GM21723 (cell line): ENCODE results near the gene CNTNAP2.
"Not testable (repeated sequence)": the region's sequence is repeated elsewhere in the genome, so short reads cannot be mapped to it uniquely, and the experiment has no call there.

Experiments
- ATAC-seq: cut with Tn5 transposase; IDR thresholded peaks from one replicate; pipeline ENCODE4 v1.9.1; 2021; ENCODE audit warnings: mild to moderate bottlenecking, moderate library complexity; ENCODE audit not compliant: unreplicated experiment

Gene CNTNAP2

DNA sequence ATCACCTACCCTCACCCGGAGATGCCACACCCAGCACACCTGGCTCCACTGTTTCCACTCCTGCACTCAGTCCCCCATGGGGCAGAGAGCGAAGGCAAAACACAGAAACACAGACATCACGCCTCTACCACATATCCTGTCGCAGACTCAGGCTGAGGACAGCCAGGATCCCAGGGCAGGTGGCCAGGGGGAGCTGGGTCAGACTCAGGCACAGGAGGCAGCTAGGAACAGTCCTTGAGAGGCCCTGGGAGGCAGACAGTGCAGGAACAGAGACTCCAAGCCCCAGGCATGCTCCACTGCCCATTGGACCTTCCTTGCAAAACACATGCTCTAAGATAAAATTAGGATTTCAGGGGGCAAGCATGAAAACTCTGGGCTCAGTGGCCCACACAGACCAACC is 2319.5 kb downstream of the CNTNAP2 start:
- no peak for ATAC-seq

DNA sequence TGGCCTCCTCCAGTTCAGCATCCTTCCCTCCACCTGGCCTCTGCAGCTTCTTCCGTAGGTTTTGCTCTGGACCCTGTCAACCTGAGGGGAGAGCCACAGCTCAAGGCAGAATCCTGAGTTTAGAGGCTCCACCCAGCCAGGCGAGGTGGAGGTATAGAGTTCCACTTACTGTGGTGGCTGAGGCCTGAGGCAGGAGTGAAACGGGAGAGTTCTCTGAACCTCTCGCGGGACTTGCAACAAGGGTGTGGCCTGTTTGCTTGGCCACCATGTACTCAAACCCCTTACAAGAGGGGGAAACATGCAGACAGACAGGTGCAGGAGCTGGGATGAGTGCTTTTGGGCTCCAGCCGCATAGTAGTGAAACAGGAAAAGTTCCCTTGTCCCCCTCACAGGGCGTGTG is 2320.0 kb downstream of the CNTNAP2 start:
- ATAC-seq = no peak

DNA sequence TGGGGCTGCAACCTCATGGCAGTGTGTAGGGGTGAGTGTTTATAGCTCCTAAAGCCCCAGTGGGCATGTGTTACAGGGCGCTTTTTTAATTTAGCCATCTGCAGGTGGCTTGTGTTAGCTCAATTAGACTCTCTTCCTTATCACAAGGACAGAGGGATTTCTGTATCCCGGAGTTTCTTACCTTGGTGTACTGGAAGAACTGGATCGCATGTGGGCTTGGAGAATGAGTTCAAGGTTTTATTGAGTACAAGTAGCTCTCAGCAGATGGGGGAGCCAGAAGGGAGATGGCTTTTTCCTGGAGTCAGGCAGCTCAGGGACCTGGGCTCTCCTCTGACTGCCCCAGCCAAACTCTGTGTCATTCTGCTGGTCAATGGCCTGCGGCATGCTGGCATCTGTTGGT is 2320.4 kb downstream of the CNTNAP2 start:
- ATAC-seq = no peak

DNA sequence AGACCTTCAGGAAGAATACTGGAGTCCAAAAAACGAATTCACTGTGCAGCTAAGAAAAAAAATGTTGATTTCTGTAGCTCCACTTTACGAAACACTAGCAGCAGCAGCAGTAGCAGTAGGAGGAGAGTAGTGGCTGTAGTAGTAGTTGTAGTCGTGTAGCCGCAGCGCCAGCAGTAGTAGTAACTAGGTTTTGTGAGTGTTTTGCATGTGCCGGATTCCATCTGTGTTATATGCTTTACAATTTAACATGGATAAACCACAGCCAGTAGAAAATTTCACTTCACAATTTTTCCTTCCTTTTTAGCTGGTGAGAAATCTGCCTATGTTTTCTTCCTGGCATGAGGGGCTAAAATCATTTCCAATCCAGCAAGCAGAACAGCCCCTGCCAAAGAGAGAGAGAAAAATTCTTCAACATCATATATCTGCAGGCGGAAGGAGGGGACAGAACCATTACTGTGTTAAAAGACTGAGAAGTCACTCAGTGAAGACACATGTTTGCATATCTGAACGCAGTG is 2325.6 kb downstream of the CNTNAP2 start:
- no peak for ATAC-seq

DNA sequence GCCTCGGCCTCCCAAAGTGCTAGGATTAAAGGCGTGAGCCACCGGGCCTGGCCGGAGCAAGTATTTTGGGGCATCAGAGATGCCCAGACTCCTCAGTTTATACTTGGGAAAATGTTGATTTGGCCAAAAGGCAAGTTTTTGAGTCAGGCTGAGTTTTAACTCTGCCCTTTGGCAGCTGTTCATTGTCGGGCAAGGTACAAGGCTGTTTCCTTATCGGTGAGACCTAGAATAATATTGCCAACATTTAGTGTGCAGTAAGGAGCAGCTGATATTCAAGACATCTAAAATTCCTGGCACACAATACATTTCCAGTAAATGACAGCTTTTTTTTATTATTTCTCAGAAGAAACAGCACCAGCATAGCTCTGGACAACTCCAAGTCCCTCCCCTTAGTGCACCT is 2326.3 kb downstream of the CNTNAP2 start:
- no peak for ATAC-seq

DNA sequence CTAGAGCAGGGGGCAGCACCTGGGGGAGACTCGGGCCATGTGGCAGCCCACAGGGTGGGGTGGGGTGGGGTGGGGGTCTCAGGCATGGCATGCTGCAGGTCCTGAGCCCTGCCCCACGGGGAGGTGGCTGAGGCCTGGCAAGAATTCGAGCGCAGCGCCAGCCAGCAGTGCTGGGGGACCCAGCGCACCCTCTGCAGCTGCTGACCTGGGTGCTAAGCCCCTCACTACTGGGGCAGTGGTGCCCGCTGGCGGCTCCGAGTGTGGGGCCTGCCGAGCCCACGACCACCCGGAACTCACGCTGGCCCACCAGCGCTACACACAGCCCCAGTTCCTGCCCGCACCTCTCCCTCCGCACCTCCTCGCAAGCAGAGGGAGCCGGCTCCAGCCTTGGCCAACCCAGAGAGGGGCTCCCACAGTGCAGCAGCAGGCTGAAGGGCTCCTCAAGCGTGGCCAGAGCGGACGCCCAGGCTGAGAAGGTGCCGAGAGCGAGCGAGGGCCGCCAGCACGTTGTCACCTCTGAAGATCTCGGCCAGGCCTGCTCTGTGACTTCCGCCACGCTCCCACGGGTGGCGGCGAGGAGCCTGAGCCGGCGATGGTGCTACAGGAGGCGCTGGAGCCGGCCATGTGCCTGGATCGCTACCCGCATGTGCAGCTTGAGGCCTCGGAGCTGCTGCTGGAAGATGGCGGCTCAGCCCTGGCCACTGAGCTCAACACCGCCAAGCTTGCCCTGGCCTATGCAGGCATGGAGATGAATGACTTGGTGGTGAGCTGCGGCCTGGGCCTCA is 2328.9 kb downstream of the CNTNAP2 start:
- ATAC-seq = no peak

DNA sequence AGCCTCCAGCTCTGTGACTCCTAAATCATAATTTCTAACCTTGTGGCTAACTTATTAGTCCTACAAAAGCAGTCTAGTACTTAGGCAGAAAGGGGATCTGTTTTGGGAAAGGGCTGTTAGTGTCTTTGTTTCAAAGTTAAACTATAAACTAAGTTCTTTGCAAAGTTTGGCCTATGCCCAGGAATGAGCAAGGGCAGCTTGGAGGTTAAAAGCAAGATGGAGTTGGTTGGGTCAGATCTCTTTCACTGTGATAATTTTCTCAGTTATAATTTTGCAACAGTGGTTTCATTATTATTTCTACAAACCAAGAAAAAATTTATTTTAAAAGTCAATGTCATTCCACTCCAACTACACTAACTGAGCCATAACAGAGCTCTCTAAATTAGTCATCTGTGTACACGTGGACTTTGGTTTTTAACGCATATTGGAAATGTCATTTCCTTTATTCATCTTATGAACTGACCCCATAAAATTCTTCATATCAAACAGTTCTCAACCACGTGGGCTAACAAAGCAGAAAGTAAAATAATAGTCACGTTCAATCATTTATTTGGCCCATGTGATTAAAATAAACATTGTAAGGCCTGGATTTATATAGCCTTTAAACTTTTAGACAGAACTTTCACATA is 2330.7 kb downstream of the CNTNAP2 start:
- ATAC-seq = peak; percentile 90

DNA sequence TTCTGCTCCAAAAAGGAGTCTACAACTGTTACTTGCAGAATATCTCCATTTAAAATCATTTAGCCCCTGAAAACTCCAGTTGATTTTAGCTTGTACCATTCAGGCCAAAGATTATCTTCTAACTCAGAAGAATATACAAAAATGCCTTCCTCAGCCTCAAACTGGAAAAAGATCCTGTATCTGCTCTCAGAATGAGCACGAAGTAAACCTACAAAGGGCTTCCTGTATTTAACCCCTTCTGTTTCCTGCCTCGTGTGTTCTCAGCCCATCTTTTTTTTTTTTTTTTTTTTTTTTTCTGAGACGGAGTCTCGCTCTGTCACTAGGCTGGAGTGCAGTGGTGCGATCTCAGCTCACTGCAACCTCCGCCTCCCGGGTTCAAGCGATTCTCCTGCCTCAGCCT is 2334.9 kb downstream of the CNTNAP2 start:
- not testable (repeated sequence) for ATAC-seq

DNA sequence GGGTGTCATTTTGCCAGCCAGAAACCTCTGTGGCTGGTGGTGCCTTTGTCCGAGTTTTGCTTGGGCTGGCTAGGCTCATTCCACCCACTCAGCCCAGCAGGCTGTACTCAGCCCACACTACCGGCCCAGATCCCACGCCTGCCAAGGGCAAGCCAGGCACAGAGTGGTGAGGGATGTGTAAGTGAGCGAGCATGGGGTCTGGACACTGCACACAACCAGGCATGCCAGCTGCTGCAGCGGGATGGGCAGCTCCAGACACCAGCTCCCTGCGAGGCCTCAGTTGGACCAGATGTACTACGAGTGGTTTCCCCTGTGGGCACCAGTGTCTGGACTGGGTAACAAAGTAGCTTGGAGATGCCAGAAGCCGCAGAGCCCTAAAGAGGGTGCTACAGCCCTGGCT is 2339.8 kb downstream of the CNTNAP2 start:
- ATAC-seq = no peak

DNA sequence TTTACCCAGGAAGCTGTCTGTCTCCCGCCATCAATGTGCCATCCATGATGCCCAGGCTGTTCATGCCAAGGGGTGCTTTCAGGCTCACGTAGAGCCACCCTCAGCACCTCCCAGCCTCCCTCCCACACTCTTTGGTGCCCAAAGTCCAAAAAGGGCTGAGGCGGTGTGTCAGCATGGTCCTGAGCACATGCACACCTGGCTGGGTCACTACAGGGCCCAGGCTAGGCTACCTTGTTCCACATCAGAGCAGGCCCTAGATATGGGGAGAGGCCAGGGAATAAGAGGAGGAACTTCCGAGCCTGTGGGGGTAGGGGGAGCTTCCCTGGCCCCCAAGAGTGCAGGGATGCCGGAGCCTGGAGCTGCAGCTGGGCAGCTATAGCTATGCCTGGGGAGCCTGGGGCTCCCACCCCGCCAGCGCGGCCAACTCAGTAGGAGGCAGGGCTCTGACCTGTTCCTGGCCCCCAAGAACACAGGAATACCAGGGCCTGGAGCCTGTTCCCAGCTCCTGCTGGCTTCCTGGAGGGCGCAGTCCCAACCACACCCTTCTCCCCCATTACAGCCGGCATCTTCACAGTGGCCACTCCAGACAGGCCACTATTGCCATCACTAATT is 2340.8 kb downstream of the CNTNAP2 start:
- no peak for ATAC-seq

DNA sequence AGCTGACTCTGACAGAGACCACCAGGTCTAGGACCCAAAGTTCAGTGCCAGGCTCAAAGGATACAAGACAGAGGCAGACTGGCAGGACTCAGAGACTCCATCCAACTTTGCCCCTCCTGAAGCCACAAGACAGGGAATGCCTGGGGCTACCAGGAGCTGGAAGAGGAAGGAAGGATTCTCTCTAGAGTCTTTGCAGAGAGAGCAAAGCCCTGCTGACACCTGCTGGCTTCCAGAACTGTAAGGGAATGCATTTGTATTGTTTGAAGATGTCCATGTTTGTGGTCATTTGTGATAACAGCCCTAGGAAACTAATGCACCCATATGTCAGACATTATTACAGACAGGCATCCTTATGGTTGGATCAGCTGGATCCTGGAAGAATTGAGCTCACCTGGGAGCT is 2341.7 kb downstream of the CNTNAP2 start:
- ATAC-seq = no peak

DNA sequence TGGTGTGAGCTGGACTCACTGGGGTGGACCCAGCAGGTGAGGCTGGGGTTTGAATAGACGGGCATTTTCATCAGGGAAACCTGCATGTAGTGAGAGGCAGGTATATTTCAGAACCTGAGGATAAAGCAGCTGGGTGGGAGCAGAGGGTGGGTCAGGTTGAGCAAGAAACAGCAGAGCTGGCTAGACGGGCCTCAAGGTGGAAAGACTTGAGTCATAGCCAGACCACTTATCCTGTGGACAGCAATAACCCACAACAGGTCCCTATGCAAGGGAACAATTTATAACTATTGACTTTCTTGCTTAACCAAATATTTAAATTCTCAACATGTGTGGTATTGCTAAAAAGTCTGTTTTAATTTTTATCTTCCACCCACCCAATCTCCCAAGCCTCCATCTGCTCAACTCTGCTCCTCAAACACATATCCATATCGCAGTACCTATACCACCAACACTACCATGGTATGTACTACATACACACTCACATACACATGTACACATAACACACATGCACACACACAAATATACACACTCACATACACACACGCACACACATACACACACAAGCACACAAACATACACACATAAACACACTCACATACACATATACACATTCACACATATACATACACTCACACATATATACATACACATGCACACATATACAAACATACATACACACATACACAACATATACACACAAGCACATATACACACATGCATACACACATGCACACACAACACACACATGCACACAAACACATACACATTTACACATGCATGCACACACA is 2345.0 kb downstream of the CNTNAP2 start:
- ATAC-seq = no peak

DNA sequence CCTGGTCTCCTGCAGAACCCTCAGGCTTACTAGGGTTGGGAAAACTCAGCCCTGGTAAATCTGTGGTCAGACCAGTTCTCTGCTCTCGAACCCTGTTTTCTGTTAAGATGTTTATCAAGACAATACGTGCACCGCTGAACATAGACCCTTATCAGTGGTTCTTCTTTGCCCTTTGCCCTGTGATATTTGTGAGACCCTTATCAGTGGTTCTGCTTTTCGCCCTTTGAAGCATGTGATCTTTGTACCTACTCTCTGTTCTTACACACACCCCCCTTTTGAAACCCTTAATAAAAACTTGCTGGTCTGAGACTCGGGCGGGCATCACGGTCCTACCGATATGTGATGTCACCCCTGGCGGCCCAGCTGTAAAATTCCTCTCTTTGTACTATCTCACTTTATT is 2346.2 kb downstream of the CNTNAP2 start:
- not testable (repeated sequence) for ATAC-seq

DNA sequence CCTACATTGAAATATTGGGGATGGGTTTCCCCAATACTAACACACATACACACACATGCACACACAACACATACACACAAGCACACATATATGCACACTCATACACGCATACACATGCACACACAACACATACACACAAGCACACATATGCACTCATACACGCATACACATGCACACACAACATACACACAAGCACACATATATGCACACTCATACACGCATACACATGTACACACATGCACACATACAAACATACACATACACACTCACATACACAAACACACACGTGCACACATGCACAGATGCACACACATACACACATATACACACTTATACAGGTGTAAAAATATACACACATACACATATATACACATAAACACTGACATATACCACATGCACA is 2346.6 kb downstream of the CNTNAP2 start:
- ATAC-seq = no peak

DNA sequence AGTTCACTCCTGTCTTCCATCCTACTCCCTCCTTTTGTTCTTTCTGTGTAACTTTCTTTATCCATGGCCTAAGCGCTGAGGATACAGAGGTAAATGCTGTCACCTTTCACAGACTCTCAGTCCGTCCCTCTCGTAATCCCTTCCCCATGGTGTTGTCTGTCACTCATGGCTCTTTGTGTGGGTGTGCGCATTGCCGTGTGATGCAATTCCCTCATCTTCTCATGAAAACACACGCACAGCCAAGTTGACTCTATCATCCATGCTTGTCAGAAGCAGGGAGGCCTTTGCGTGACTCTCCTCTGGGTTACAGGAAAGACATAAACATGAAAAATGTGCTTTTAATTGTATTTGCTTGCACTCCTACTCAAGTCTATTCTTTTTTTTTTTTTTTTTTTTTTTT is 2348.3 kb downstream of the CNTNAP2 start:
- ATAC-seq = no peak

DNA sequence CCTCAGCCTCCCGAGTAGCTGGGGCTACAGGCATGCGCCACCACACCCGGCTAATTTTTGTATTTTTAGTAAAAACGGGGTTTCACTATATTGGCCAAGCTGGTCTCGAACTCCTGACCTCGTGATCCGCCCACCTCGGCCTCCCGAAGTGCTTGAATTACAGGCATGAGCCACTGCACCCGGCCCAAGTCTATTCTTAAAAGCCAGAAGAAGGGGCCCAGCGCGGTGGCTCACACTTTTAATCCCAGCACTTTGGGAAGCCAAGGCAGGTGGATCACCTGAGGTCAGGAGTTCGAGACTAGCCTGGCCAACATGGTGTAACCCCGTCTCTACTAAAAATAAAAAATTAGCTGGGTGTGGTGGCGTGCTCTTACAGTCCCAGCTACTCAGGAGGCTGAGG is 2348.8 kb downstream of the CNTNAP2 start:
- not testable (repeated sequence) for ATAC-seq

DNA sequence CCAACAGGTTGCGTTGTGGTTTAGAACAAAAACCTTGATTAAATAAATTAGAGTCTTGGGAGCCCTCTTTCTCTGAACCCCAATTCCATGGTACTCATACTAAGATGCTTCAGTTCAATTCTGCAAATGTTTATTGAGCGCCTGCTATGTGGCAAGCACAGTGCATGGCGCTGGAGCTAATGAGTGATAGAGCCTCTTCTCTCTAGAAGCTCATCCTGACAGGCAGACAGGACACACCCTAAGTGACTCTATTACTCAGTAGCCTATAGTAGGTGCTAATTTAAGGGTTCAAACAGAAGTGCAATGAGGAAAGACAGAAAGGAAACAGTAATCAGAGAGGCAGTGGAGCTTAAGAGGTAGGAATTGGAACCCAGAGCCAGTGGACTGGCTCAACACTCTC is 2349.5 kb downstream of the CNTNAP2 start:
- ATAC-seq = no peak

DNA sequence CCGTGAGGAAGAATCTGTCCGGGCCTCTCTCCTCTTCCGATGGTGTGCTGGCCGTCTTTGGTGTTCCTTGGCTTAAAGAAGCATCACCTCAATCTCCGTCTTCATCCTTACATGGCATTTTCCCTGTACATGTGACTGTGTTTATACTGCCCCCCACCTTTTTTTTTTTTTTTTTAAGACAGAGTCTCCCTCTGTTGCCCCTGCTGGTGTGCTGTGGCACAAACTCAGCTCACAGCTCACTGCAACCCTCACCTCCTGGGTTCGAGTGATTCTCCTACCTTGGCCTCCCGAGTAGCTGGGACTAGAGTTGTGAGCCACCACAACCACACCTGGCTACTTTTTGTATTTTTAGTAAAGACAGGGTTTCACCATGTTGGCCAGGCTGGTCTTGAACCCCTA is 2352.1 kb downstream of the CNTNAP2 start:
- no peak for ATAC-seq
